Thoracic aorta (tissue), 2 donors: Measurements from ENCODE around the gene TYSND1. TPM values are rescaled to one million over a fixed set of nuclear protein-coding genes. Genes with fewer than 3 reads are reported as not detected.

Source experiments
- ATAC-seq: fragments of 150-250 bp; one replicate; pipeline ENCODE4 v1.8.0; 2017; ENCODE audit warnings: low read depth; ENCODE audit not compliant: insufficient number of reproducible peaks, low FRiP score
- DNase-seq: peaks from one replicate; pipeline ENCODE4 v3.0.0-alpha.2; 2020; ENCODE audit warnings: low spot score
- H3K27ac ChIP-seq, 2 donors: fragments of 200-600 bp; sonication (generic); 1 replicate in 1 of 2; 2 replicates in 1 of 2; pipeline ENCODE4 v1.5.1; 2016; ENCODE audit warnings: mild to moderate bottlenecking in 2 of 2, moderate library complexity in 2 of 2
- H3K27me3 ChIP-seq: fragments of 200-600 bp; sonication (generic); replicated peaks from 2 replicates; pipeline ENCODE4 v1.6.0; 2016; ENCODE audit warnings: mild to moderate bottlenecking; ENCODE audit not compliant: insufficient read depth
- H3K36me3 ChIP-seq: fragments of 200-600 bp; sonication (generic); one replicate; pipeline ENCODE4 v1.5.1; 2016
- H3K4me1 ChIP-seq, 2 donors: fragments of 200-600 bp; sonication (generic); 1 replicate in 1 of 2; 2 replicates in 1 of 2; pipeline versions ENCODE4 v1.5.1 to v1.6.0; 2016; ENCODE audit warnings: low read depth in 2 of 2, mild to moderate bottlenecking in 1 of 2; ENCODE audit not compliant: control insufficient read depth in 1 of 2
- H3K4me3 ChIP-seq: fragments of 200-600 bp; sonication (generic); 2 replicates; pipeline ENCODE4 v1.5.1; 2016; ENCODE audit warnings: mild to moderate bottlenecking
- H3K9me3 ChIP-seq: fragments of 200-600 bp; sonication (generic); 2 replicates; pipeline ENCODE4 v1.5.1; 2016
- CTCF ChIP-seq: fragments of 200-600 bp; sonication (generic); IDR thresholded peaks from one replicate; pipeline ENCODE4 v1.5.1; 2019; ENCODE audit warnings: antibody characterized with exemption
- total RNA-seq, 2 donors: library from RNA; depleted of rRNA; stranded (reverse); fragments of >200 nt; gene quantifications; one replicate each; pipeline versions ENCODE4 v1.1.0 to v1.2.3, GENCODE V29; 2016

The TYSND1 gene
- total RNA-seq, 2 donors from 2014 or later, result 11.4 to 12.2 TPM

- Histone ChIP-seq H3K36me3 (peaks cover 50% of the 10 kb centered on the region), H3K27ac (no peak overlapping the region), H3K9me3 (no peaks in the 10 kb centered on the region), H3K4me3 (no peak overlapping the region), H3K4me1 (no peaks in the 10 kb centered on the region), H3K27me3 (no peaks in the 10 kb centered on the region)
- DNase-seq (no peak), ATAC-seq (no peak)
- TF ChIP-seq CTCF, result no peak
These were observed 28.9 kb downstream of the TYSND1 start for GRCh38 chr10:70117646-70118045.

GRCh38 chr10:70115948-70116682 lies 30.4 kb downstream of the TYSND1 start:
- Histone ChIP-seq H3K9me3 (no peaks in the 10 kb centered on the region), H3K27me3 (no peaks in the 10 kb centered on the region), H3K27ac (no peak overlapping the region), H3K4me3 (no peak overlapping the region), H3K4me1 (no peaks in the 10 kb centered on the region), H3K36me3 (peaks cover 57% of the 10 kb centered on the region)
- ATAC-seq (no peak), DNase-seq (no peak)
- peak; percentile 88 for TF ChIP-seq CTCF

GRCh38 chr10:70114902-70115301 lies 31.6 kb downstream of the TYSND1 start:
- no peak for TF ChIP-seq CTCF
- Histone ChIP-seq H3K27ac (no peak overlapping the region), H3K9me3 (no peaks in the 10 kb centered on the region), H3K4me1 (no peaks in the 10 kb centered on the region), H3K36me3 (peaks cover 47% of the 10 kb centered on the region), H3K4me3 (no peak overlapping the region), H3K27me3 (no peaks in the 10 kb centered on the region)
- no peak for ATAC-seq
- DNase-seq, result no peak

- ATAC-seq (no peak), DNase-seq (no peak)
- Histone ChIP-seq H3K9me3 (no peaks in the 10 kb centered on the region), H3K4me1 (no peaks in the 10 kb centered on the region), H3K27ac (no peak overlapping the region), H3K4me3 (no peak overlapping the region), H3K27me3 (no peaks in the 10 kb centered on the region), H3K36me3 (peaks cover 30% of the 10 kb centered on the region)
- TF ChIP-seq CTCF, result no peak
These were observed 34.4 kb downstream of the TYSND1 start for GRCh38 chr10:70112071-70112470.

GRCh38 chr10:70111496-70111895 lies 35.0 kb downstream of the TYSND1 start:
- no peak for TF ChIP-seq CTCF
- no peak overlapping the region for H3K27ac ChIP-seq
- H3K36me3 ChIP-seq, result peaks cover 30% of the 10 kb centered on the region

More at GRCh38 chr10:70111496-70111895, 35.0 kb downstream of the TYSND1 start:
- DNase-seq (no peak), ATAC-seq (no peak)
- Histone ChIP-seq H3K4me1 (no peaks in the 10 kb centered on the region), H3K4me3 (no peak overlapping the region), H3K27me3 (no peaks in the 10 kb centered on the region), H3K9me3 (no peaks in the 10 kb centered on the region)
